ENCODE results near the gene SPAG8.

DNA sequence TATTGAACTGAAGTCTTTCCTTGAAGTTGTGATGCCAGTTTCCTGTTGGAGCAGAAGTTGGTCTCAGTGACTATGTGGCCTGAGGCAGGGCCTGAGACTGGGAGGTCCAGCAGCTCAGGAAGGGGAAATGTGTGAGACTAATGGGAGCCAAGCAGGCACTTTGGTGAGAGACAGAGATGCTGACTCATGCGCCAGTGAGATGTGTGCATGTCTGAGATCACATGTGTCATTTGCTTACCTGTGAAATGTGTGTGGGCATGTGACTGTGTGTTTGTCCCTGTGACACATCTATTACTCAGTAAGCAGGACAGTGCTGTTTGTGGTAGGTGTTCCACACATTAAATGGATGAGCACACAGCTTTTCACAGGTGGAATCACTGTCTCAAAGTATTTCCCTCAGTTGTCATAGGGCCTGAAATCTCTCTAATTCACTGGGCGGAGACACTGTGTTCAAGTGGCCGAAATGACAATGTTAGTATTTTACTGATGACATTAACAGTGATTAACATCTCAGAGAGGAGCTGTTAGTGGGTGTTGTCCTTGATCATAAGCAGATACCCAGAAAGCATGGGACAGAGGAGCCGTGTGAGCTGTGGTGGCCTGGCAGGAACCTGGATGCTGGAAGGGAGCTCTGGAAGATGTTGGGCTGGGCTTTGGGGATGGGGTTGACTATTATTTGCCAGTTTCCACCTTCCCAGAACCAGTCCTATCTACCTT, 13.2 kb downstream of the SPAG8 start:
- TF ChIP-seq, protein P1, sequence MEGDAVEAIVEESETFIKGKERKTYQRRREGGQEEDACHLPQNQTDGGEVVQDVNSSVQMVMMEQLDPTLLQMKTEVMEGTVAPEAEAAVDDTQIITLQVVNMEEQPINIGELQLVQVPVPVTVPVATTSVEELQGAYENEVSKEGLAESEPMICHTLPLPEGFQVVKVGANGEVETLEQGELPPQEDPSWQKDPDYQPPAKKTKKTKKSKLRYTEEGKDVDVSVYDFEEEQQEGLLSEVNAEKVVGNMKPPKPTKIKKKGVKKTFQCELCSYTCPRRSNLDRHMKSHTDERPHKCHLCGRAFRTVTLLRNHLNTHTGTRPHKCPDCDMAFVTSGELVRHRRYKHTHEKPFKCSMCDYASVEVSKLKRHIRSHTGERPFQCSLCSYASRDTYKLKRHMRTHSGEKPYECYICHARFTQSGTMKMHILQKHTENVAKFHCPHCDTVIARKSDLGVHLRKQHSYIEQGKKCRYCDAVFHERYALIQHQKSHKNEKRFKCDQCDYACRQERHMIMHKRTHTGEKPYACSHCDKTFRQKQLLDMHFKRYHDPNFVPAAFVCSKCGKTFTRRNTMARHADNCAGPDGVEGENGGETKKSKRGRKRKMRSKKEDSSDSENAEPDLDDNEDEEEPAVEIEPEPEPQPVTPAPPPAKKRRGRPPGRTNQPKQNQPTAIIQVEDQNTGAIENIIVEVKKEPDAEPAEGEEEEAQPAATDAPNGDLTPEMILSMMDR (IDR thresholded peaks at IDR 0.05): no peak
- TF ChIP-seq POLR2A (IDR thresholded peaks at IDR 0.05): no peak

All from Peyer's patch (tissue), 4 donors.